ENCODE data around the gene SCAMP3.

DNA sequence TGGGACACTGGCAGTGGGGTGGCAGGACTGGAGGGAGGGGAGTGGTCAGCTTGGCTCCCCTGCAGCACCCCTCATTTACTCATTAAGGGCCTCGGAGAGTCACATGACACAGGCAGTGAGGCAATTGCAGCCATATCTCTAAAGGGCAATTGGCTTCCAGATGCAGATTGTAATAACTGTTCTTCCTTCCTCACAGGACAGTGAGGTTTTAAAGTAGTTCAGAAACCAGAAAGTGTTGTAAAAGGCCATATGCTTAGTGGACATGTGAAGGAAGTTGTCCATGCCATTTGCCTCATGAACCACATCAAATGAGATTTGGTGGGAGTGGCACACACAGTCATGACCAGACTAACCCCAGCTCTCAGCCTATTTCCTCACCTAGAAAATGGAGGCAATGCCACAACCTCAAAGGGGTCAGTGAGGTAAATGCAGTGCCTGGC, 42.5 kb downstream of the SCAMP3 start:
- TF ChIP-seq, protein P1, sequence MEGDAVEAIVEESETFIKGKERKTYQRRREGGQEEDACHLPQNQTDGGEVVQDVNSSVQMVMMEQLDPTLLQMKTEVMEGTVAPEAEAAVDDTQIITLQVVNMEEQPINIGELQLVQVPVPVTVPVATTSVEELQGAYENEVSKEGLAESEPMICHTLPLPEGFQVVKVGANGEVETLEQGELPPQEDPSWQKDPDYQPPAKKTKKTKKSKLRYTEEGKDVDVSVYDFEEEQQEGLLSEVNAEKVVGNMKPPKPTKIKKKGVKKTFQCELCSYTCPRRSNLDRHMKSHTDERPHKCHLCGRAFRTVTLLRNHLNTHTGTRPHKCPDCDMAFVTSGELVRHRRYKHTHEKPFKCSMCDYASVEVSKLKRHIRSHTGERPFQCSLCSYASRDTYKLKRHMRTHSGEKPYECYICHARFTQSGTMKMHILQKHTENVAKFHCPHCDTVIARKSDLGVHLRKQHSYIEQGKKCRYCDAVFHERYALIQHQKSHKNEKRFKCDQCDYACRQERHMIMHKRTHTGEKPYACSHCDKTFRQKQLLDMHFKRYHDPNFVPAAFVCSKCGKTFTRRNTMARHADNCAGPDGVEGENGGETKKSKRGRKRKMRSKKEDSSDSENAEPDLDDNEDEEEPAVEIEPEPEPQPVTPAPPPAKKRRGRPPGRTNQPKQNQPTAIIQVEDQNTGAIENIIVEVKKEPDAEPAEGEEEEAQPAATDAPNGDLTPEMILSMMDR (IDR thresholded peaks at IDR 0.05): no peak
- TF ChIP-seq POLR2A (IDR thresholded peaks at IDR 0.05): no peak
- no peak for TF ChIP-seq POLR2AphosphoS5 (IDR thresholded peaks at IDR 0.05)
